GM19351 (cell line): ENCODE results near the gene SLA2.
"Not testable (repeated sequence)": the region's sequence is repeated elsewhere in the genome, so short reads cannot be mapped to it uniquely, and the experiment has no call there.

Source experiments
- ATAC-seq: cut with Tn5 transposase; IDR thresholded peaks from one replicate; pipeline ENCODE4 v1.9.1; 2021; ENCODE audit warnings: mild to moderate bottlenecking, moderate library complexity; ENCODE audit not compliant: unreplicated experiment

Gene SLA2

GRCh38 chr20:36645998-36646397 is at the start of gene SLA2:
SLA2 (minus strand) TSS chr20:36646196; CDS start chr20:36641335, 4,861 bp downstream.
- ATAC-seq: no peak

GRCh38 chr20:36695467-36695866 is 49.5 kb upstream of the SLA2 start:
- not testable (repeated sequence) for ATAC-seq

DNA sequence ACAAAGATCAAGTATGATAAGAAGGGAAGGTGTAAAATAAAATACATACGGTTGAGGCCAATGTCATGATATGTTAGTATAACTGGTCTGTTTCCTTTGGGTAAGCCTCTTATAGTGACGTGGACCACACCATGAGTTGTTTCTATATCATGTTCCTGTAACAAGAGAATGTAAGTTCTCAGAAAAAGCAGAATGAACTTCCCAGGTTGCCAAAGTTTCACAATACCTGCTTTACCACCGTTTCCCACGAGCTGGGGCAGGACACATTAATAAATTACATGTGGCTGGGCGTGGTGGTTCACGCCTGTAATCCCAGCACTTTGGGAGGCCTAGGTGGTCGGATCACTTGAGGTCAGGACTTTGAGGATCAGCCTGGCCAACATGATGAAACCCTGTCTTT is 42.6 kb upstream of the SLA2 start:
- ATAC-seq: no peak

DNA sequence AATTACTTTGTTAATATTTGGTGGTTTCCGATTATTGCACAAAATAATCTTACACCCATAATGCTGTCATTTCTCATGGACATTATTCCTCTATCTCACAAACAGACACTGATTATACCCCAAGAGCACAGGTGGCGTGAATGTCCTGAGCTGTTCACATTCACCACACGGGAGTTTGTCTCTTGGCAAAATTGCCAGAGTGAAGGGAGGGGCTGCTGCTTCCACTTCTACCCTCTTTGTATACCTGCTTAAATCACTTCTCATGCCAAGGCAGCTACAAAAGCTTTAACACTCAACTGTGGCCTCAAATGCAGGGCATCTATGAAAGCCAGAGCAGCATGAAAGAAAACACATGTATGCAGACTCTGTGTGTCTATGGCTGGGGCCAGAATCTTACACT is 41.9 kb upstream of the SLA2 start:
- no peak for ATAC-seq

- no peak for ATAC-seq
Observed at GRCh38 chr20:36686944-36687343, 40.9 kb upstream of the SLA2 start.

DNA sequence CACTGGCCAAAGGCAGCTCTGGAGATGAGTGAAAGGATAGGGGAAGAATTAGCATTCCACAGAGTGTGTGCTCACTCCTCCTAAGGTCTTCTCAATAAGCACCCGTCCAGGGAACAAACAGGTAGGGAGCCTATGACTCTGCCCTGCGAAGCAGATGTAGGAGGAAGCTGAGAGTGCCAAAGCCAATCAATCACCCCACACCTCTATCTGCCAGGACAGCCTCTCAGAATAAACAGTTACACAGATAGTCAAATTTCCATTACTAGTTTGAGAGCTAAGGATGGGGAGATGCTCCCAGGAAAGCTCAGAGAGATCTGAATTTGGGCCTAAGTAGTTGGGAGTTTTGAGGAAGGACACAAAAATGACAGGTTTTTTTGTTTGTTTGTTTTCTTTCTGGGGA is 40.5 kb upstream of the SLA2 start:
- ATAC-seq: no peak

DNA sequence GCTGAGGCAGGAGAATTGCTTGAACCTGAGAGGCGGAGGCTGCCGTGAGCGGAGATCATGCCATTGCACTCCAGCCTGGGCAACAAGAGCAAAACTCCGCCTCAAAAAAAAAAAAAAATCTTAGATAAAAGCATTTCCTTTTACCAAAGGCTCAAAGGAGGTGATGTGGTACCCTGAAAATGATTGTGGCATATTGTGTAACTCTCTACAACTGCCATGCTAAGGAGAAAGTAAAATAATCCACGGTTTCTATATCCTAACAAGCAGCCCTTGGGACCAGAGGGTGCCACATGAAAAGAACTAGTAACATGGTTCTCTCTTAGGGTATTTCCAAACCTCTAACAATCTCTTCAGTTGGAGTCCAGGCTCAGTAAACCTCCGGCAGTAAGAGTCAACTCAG is 38.8 kb upstream of the SLA2 start:
- no peak for ATAC-seq

DNA sequence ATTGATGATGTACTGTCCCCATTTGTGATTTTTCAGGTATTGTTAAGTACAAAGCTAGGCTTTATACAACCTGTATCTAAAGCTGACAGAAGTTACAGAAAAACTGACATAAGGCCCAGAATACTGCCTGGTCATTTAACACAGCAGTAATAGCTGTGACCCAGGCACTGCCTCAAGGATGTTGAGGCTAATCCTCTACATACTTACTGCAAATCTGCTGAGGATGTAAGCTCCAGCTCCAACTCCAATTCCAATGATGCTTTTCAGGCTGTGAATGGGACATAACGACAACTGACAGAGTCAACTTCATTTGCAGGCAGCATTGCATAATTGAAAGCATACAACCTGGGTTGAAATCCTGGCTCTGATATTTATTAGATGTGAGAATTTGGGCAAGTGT is 36.3 kb upstream of the SLA2 start:
- no peak for ATAC-seq

DNA sequence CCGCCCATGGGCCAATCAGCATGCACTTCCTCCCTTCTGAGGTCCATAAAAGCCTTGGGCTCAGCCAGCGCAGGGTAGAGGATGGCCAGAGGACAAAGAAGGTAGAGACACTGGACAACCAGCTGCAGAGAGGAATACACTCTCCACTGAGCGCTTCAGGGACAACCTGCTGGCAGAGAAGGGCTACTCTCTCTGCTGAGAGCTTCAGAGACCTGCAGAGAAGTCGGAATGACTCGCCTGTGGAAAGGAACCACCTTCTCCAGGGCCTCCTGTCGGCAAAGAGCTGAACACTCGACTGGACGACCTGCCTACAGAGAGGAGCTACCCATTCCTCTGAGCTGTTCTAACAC is 31.4 kb upstream of the SLA2 start:
- ATAC-seq: no peak

DNA sequence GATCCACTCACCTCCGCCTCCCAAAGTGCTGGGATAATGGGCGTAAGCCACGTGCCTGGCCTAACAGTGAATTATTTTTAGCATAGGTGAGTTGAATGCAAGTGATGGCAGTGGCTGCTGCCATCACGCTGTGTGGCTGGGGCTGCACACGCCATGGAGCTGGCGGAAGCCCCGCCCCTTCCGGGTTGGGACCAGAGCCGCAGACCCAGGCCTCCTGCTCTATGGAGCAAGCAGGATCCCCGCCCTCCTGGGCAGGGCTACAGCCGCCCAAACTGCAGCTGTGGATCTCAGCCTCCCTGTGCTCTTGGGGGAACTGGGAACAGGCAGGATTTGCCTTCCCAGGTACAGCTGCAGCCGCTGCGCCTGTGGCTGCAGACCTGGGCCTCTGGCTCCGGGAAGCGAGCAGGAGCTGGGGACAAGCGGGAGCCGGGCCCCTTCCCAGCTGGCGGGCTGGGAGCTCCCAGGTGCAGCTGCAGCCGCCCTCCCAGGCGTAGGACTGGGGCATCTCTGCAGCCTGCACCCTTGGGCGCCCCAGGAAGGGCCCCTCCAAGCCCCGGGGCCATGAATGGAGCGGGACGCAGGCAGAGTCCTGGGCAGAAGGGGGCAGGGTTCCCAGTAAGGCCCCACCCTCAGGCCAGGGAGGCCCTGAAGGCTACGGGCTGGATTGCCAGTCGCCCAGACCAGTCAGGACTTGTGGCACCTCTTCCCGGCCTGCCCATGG is 30.9 kb upstream of the SLA2 start:
- no peak for ATAC-seq

DNA sequence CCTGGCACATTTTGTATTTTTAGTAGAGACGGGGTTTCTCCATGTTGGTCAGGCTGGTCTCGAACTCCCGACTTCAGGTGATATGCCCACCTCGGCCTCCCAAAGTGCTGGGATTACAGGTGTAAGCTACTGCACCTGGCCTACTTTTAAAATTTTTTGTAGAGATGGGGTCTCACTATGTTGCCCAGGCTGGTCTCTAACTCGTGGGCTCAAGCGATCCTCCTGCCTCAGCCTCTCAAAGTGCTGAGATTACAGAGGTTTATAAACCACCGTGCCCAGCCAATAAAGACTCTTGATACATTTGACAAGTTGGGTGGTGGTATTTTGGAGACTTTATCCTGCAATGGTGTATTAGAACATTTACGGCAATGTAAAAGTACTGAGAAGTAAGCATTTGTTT is 29.5 kb upstream of the SLA2 start:
- not testable (repeated sequence) for ATAC-seq

DNA sequence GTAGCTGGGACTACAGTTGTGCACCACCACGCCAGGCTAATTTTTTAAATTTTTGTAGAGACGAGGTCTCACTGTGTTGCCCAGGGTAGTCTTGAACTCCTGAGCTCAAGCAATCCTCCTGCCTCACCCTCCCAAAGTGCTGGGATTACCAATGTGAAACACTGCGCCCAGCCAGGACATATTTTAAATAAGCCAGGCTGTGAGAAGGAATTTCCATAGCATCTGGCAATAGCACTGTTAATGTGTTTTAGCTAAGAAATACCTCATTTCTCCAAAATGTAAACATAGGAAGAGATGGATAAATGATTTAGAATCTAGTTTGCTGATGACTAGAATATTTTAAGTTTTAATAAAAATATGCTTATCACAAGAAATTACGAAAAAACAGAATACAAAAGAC is 27.0 kb upstream of the SLA2 start:
- no peak for ATAC-seq

GRCh38 chr20:36670665-36671357 is 24.8 kb upstream of the SLA2 start:
- no peak for ATAC-seq

DNA sequence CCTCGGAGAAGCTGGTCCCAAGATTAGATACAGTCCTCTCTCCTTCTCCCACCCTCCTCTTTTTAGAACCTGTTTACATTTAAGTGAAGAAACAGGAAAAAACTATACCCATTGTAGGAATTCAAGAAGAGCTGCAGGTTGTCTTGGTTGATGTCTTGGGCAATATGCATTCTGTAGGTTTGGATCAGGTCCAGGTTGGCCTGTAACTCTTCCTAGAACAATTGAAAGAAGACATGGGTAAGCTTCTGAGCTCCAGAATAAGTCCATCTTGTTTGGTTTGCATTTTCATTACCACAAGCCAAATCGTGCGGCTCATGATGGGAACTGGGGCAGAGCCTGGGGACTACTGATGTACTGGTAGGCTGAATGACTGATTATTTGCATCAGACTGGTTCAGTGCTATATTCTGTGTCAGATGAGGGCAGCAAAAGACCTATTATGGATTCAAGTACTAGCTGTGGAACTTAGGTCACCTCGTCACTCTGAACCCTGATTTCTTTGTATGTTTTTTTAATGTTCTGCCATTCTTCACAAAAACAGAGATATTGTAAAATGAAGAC is 20.3 kb upstream of the SLA2 start:
- no peak for ATAC-seq

GRCh38 chr20:36663031-36663430 is 17.0 kb upstream of the SLA2 start:
- no peak for ATAC-seq

- no peak for ATAC-seq
Observed at GRCh38 chr20:36658300-36658699, 12.3 kb upstream of the SLA2 start.

- ATAC-seq: no peak
Observed at GRCh38 chr20:36656733-36657132, 10.7 kb upstream of the SLA2 start.

DNA sequence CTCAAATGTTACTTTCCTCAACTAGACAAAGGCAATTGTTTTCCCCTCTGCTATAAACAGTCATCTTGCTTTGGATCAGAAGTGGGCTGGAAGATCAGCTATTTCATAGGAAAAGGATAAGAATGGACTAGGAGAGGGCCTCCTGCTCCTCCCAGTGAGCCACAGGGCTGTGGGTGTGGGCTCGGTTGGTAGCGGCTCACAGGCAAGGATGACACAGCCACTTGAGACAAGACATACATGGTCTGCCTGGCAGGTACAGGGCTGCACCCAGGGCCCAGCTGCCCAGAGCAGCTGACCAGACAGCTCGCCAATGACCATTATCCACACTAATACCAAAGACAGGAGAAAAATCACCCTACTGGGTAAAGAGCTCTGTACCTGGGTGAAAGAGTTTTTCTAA is 9.0 kb upstream of the SLA2 start:
- ATAC-seq: no peak

DNA sequence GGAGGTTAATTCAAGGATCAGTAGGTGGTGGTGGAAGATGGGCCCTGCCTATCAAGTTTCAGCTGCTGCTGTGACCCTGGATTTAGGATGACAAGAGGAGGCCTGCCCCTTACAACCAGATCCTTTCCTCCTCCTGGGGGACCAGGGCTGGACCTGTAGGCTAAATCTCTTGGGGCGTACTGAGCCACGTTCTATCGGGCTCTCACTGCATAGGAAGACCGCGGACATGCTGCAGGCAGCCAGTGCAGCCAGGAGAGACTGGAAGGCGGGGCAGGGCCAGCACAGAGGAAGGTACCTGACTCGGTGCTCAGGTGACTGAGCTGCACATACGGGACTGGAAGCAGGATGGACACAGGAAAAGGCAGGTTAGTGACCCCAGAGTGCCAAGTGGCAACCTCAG is 8.5 kb upstream of the SLA2 start:
- ATAC-seq: no peak

- no peak for ATAC-seq
Observed at GRCh38 chr20:36653456-36653855, 7.5 kb upstream of the SLA2 start.

DNA sequence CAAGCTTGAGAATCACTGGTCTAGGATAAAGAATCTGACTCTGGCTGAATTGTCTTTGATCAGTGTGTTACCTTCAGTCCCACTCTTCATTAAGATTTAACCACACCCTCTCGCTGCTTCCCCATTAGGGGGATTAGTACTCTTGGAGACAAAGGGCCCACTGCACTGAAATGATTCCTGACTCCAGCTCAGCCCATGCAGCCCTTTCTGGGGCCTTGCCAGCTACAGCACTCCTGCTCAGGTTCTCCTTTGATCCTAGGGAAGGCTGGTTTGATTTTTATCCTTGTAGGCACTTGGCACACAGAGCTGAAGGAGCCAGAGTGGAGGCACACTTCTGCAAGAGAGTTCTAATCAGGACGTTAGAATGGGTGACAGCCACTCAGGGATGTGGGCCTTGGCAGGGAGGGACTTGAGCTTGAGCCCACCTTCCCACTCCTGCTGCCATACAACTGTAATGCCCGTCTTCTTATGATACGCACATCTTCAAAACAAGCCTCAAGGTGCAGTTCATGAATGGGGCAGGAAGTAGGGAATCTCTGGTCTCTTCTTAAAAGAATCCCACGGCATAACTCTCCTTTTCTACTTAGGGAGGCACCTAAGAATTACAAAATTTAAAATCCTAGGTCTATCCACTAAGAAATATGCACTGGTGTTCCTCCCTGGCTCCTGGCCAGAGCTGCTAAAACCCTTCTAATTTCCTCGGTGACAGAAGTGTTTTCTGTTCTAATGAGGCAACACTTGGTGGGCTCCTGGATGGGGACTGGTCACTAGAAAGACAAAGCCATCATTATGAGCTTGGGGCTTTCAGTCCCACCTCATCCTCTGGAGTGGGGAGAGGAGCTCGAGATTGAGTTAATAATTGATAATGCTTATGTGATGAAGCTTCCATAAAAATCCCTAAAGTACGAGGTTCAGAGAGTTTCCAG is 1.5 kb upstream of the SLA2 start:
- ATAC-seq: no peak
